Stimulated activated CD8-positive, alpha-beta memory T cell treated with anti-CD3 and anti-CD28 coated beads, Interleukin-2, amount 100 ng/mL, for 48 hours (primary cell): ENCODE results near the gene CHD5.

ENCODE experiments used
- DNase-seq, 2 donors: peaks; one replicate each; pipeline ENCODE4 v3.0.0-alpha.2; 2020; ENCODE audit warnings: low read depth in 2 of 2

The CHD5 gene

DNA sequence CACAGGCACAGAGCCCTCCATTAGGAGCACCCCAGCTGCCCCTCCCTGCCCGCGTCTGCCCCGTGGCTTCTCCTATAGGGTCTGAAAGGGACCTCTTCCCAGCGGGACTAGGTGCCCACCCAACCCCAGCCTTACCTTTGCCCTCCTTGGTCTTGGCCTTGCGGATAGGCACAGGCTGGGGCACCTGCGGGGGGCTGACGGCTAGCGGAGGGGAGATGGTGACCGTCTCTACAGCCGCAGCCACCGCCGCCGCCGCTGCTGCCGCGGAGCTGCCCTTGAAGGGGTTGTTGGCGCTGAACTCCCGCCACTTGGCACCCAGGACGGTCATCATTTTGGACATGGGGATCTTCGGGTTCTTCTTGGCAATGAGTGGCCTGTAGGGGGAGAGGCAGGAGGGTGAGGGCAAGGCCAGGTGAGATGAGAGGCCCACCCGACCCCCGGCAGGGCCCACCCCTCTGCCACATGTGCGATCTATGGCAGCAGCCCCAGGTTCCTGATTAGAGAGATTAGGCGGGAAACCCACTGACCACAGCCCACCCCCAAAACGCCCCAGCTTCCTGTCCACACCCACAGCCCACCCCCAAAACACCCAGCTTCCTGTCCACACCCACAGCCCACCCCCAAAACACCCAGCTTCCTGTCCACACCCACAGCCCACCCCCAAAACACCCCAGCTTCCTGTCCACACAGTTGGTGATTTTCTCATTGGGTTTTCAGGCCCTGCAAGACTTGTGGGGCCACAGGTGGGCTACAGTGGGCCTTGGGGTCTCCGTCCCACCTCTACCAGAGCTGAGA is 25.4 kb downstream of the CHD5 start:
- no peak for DNase-seq

DNA sequence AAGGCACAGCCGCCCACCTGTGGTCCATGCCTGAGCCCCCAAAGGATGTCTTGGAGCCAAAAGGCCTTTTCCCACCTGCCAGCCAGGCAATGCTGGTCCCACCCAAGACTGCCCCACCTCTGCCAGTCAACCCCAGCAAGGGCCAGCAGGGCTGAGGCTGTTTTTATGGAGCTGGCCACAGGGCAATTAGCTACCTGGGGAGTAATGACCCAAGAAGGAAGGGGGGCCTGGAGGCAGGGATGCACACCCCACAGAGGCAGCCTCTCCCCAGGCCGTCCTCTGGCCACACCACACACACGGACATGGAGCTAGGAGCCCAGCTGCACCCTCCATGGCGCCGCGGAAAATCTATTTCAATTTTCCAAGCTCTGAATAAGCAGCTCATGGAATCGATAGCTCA is 27.2 kb downstream of the CHD5 start:
- no peak for DNase-seq

DNA sequence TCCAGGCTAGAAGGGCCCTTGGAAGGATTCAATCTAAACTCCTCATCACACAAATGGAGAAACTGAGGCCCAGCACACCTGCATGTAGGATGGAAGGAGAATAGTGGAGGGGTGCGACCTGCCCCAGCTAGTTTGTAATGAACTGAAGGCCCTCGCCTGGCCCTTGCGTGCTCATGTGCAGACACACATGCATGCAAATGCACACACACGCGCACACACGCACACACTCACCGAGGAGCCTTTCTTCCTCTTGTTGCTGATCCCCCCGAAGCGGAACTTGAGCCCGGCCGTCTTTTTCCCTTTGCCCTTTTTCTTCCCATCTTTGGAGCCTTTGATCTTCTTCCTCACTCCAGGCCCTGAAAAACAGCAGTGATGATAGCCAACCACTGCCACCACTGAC is 27.9 kb downstream of the CHD5 start:
- no peak for DNase-seq

DNA sequence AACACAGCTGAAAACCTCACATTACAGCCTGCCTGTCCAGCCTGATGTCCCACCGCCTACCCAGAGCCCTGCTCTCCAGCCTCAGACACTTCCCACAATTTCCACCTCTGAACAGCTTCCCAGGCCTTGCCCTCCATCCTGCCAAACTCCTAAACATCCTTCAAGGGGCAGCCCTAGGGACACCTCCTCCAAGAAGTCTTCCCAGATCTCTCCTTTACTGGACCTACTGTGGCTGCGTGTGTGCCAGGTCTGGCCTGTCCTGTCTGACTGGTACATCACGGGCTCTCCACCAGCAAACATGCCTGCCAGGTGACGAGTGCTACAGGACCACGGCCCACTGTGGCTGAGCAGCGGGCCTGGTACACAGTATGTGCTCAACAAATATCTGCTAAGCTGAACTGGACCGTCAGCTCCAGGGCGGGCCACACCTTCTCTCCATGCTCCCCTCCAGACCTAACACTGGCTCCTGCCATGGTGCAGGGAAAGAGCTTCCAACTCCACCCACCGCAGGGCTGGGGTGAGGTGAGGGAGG is 28.8 kb downstream of the CHD5 start:
- DNase-seq, result no peak

DNA sequence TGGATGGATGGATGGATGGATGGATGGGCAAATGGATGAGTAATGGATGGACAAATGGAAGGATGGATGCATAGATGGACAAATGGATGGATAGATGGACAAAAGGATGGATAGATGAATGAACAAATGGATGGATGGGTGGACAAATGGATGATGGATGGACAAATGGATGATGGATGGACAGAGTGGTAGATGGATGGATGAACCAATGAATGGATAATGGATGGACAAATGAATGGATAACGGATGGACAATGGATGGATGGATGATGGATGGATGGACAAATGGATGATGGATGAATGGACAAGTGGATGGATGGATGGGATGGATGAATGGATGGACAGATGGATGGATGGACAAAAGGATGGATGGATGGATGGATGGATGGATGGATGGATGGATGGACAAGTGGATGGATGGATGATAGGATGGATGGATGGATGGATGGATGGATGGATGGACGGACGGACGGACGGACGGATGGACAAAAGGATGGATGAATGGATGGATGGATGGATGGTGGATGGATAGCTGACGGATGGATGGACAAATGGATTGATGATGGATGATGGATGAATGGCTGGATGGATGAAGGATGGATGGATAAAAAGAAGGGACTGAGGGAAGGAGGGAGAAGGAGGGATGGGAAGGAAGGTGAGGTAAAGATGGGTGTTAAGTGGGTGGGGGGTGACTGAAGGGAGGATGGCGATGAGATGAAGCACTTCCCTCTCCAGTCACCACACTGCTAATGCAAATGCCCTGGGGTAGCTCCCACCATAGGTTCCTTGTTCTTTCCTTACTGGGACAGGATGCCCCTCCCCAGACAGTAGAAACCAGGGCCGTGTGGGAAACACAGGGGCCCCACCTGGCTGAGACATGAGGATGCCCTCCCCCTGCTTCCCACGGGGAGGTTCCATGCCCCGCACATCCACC is 29.8 kb downstream of the CHD5 start:
- no peak for DNase-seq

DNA sequence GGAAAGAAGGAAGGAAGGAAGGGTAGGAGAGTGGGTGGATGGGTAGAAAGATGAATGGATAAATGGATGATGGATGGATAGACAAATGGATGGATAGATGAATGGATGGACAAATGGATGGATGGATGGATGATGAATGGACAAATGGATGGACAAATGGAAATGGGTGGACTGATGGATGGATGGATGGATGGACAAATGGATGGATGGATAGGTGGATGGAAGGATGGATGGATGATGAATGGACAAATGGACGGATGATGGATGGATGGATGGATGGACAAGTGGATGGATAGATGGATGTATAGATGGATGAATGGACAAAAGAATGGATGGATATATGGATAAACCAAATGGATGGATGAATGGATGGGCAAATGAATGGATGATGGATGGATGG is 30.5 kb downstream of the CHD5 start:
- no peak for DNase-seq

DNA sequence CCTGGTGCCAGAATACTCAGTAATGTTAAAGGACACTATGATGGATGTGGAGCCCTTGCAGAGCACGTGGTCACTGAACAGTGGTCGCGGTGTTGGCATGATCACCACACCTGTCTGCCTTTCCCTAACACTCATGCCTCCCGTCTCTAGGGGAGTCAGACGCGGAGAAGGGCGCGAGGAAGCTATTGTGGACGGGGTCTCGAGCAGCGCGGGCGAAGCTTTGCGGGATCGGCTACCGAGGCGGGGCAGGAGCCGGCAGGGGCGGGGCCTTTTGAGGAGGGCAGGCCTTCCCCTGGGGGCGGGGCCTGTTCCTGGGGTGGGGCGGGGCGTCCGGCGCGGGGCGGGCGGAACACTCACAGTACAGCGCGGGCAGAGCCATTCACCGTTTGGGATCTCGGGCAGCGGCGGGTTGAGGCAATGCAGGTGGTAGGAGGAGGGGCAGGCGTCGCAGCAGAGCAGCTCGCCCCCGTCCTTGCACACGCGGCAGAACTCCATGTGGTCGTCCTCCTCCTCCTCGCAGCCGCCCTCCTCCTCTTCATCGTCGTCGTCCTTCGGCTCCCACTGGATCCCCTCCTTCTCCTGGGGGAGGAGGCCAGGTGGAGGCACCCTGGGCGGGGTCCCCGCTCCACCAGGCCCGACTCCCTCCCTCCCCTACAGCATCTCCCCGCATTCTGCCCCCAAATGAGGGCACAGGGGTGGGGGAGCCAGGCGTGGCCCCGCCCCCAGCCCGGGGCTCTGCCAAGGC is 31.5 kb downstream of the CHD5 start:
- peak; percentile 48 to 66 for DNase-seq

DNA sequence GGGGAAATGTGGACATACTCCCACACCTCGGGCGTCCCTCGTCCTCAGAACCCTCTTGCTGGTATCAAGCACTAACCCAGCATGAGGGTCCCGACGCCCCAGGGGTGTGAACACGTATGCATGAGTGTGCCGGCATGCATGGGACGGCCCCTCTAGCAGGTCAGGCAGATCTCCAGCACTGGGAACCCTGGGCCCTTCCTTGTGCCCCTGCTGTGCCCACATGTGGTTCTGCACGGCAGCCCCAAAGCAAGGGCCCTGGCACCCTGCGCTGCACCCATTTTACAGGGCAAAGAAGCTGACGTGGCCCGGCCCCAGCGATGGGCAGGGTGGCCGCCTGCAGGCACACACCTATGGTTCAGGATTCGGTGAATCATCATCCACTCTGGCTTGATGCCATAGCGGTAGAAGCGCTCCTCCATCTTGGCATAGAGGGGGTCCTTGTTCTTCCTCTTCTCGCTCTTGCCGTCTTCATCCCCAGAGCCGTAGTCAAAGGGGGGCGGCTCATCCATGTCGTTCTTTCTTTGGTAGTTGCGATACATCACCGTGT is 34.2 kb downstream of the CHD5 start:
- no peak for DNase-seq

DNA sequence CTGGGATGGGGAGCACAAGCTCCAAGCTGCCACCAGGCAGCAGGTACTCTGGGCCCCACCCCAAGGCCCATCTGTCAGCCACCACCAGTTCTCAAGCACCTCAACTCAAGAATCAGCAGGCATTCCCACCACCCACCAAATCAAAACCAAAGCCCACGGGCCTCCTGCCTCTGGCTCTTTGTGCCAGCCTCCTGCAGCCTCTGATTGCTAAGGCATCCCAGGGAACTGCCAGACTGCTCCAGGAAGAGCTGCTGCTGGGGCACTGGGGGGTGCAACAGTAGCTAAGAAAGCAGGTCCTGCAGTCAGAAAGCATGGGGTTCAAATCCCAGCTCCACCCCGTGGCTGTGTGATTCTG is 34.7 kb downstream of the CHD5 start:
- no peak for DNase-seq

DNA sequence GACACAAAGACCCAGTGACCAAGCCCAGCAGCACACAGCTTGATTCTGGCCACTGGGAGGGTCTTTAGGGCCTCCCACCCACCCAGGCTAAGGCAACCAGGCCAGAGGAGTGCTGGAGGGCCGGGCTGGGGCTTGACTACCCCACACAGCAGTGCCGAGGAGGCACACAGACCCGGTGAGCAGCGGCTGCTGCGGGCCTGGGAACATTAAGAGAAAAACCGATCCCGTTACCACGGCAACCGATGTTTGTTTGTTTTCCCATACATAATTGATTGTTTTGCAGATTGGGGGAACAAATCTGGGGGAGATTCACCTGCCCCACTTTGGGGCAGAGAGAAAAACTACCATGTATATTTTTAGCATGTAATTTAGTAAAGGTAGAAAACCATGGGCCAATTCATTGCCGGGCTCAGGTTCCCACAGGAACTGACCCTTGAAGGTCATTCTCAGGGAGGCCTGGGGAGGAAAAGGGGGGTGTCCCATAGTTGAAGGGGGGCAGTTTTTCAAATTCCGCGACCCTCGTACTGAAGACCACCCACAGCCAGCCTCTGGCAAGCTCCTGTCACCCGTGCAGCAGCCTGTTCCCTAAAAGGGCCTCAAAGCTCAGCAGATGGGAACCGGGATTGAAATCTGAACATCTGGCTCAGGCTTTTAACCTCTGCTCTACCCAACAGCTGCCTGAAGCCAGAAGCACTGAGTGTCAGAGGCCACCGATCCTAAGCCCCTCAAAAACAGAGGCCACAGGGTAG is 35.3 kb downstream of the CHD5 start:
- no peak for DNase-seq

DNA sequence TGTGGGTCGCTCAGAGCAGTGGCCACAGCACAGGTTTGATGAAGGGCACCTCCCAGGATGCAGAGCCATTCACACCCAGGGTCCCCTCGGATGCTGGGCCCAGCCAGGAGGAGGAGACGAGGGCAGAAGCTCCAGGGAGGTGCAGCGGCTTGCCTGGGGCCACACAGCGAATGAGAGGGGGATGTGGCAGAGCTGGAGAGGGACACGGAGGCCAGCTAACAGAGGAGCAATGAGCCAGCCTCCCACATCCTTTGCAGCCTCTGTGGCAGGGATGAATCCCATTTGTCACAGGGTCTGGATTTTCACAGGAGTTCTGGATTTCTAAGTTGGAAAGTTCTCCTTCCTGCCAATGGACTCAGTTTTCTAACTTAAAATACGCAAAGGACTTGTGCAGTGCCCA is 35.9 kb downstream of the CHD5 start:
- DNase-seq, result no peak

DNA sequence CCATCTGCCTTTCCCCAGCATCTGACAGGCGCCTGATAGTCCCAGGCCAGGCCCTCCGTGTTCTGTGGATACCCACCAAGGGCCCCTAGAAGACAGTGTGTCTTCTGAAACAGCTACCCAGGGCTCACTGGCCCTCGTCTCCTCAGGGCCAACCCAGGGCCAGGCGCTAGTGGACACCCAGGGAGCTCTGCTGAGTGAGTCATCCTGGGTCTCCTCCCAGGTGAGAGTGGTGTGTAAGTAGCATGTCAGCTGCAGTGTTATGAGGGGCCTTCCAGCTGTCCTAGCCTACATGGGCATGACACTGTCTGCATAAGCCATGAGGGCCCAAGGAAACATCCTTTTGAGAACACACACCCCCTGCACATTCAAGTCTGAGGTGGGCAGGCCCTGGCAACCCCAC is 36.7 kb downstream of the CHD5 start:
- no peak for DNase-seq

DNA sequence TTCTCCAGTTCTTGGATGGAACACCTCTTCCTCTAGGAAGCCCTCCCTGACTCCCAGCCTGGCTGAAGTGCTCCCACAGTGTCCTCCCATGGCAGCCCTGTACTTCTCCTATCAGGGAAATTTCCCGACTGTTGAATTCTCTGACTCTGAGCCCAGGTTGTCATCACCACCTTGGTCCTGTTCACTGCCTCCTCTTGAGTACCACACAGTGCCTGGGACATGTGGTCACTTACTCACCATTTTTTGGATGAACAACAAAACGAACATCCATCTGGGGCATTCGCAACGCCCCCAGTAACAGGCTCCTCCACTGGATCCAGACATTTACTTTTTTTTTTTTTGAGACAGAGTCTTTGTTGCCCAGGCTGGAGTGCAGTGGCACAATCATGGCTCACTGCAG is 37.4 kb downstream of the CHD5 start:
- DNase-seq, result no peak

DNA sequence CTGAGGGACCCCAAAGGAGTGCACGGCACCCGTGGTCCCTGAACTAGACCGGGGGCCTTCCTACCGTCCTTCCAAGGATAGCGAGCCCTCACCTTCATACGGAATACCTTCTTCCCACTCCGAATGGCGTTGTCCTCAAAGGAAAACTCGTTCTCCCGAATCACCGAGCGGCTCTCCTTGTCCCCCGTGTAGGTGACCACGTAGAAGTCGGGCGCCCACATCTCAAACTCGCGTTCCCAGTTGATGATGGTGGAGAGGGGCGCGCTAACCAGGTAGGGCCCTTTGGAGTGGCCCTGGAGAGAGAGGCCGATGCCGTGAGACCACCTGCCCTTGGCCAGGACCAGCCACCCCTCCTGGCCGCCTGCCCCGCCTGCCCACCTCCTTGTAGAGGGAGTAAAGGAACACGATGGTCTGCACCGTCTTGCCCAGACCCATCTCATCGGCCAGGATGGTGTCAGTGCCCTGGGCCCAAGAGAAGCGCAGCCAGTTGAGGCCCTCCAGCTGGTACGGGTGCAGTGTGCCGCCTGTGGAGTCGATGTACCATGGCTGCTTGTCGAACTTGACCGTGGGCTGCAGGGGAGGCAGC is 38.0 kb downstream of the CHD5 start:
- DNase-seq, result no peak

DNA sequence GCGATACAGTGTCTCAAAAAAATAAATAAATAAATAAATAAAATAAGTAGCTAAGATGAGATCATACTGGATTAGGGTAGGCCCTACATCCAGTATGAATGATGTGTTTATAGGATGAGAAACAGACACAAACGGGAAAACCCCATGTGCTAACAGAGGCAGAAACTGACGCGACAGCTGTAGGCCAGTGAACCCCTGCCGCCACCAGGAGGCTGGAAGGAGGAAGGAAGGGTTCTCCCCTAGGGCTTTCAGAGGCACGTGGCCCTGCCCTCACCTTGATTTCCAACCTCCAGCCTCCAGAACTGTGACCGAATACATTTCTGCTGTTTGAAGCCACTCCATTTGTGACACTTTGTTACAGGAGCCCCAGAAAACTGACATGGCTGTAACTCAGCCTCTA is 38.5 kb downstream of the CHD5 start:
- DNase-seq, result peak in 1 of 2 donors; percentile 13

DNA sequence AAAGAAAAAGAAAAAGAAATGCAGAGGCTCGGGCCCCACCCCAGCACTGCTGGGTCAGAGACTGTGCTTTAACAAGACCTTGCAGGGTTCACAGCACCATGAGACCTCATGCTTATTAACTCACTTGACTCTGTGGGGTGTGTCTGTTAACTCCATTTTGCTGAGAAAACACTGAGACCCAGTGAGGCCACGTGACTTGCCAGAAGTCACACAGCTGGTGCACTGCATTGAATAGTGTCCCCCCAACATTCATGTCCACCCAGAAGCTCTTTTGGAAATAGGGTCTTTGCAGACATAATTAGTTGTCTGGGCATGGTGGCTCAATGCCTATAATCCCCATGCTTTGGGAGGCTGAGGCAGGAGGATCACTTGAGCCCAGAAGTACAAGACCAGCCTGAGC is 39.7 kb downstream of the CHD5 start:
- DNase-seq, result no peak

DNA sequence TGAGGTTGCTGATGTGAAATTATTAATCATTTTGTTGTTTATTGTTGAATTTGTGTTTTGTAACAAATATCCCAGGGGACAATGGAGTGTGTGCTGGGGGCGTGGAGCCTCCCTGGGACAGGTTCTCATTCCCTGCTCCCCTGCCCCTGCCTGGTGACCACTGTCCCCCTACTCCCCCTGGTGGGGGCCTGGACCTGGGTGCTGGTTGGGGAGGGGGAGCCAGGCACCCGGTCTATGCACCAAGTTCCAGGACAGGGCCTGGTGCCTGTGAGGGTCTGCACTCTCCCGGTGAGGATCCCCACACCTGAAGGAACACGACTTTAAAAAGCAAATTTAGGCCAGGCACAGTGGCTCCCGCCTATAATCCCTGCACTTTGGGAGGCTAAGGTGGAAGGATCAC is 42.4 kb downstream of the CHD5 start:
- no peak for DNase-seq

DNA sequence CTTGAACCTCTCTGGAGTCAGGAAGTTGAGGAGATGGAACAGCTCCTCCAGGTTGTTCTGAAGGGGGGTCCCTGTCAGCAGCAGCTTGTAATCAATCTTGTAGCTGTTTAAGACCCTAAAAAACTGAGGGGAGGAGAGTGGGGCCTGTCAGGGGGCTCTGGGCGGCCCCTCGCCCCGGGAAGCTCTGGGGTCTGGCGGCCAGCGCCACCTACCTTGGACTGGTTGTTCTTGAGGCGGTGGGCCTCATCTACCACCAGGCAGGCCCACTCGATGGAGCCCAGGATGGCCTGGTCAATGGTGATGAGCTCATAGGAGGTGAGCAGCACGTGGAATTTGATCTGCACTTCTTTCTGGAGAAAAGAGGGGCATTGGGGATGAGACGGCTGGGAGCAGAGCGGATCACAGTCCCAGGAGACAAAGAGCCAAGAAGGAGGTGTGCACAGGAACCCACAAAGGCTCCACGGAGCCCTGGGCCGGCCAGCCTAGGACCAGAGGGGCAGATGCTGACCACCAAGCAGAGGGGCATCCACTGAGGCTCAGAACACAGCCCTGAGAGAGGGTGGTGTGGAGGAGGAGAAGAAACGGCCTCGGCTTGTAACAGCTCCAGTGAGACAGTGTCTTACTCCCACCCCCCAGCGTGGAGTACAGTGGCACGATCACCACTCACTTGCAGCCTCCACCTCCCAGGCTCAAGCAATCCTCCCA is 43.5 kb downstream of the CHD5 start:
- no peak for DNase-seq

DNA sequence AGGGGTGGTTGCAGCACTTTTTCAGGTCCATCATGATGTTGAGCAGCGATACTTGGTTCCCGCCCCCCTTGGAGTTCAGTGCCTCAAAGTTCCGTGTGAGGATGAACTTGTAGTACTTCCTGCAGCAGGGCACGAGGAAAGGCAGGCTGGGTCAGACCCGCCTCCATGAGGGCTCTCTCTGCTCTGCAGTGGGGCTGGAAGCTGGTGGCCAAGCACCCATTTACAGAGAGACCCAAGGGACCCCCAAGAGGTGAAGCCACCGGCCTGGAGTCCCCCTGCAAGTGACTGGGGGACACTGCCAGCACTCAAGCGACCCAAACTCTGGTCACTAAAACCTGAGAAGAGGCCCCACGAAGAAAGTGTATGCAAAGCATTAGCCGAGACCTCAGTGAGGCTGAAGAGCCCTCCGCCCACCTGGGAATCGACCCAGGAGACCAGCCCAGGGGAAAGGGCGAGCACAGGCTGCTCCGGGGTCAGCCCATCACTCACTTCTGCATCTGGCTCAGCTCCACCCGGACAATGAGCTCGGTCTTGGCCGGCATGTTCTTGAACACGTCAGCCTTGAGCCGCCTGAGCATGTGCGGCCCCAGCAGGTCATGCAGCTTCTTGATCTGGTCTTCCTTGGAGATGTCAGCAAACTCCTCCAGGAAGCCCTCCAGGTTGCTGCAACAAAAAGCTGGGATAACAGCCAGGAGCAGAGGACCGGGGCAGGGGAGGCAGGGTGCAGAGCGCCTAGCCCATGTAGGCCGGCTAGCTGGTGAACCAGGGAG is 45.2 kb downstream of the CHD5 start:
- DNase-seq, result no peak
